Posterior vena cava (tissue), 2 donors: ENCODE measurements around the gene BAZ2B. TPM values are rescaled to one million over a fixed set of nuclear protein-coding genes. Genes with fewer than 3 reads are reported as not detected.

Experiments used
- DNase-seq: peaks from one replicate; pipeline ENCODE4 v3.0.0-alpha.2; 2020; ENCODE audit warnings: low spot score
- intact Hi-C, 2 donors: fragments of 100-400 bp; cut with DNase I; formaldehyde crosslinking; loops; one replicate each; pipeline versions ENCODE4 v1.14.1 to v1.14.2; 2022 to 2023
- total RNA-seq, 2 donors: library from RNA; stranded (reverse); fragmentation: NEBNext Ultra II Directional; extraction: Animal tissue kit (Norgen Biotek cat#: 25700); gene quantifications; one replicate each; pipeline ENCODE4 v1.2.1, GENCODE V29; 2021
- donor health status: DM: yes; HTN: yes; CAD: no.
- donor health status: DM: yes; HTN: yes; CAD: no.

BAZ2B gene
- total RNA-seq, 2 donors from 2014 or later = 63.2 to 66.7 TPM

DNA sequence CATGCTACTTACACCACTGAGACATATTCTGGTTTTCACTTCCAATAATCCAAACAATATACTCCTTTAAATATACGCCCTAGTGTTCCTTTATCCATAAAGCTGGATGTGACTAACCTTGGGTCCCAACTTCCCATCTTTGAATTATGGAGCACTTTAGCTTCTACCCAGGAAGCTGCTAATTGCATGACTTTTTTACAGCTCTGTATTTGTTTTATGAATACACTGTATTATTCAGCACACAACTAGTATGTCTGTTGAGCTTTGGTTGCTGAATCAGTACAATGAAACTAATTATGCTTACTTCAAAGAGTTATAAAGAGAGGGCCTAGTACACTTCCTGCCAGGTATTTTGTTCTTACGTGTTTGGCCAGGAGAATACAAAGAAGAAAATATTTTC, 118.5 kb downstream of the BAZ2B start:
- DNase-seq = no peak
- intact Hi-C loops = no loop called here

DNA sequence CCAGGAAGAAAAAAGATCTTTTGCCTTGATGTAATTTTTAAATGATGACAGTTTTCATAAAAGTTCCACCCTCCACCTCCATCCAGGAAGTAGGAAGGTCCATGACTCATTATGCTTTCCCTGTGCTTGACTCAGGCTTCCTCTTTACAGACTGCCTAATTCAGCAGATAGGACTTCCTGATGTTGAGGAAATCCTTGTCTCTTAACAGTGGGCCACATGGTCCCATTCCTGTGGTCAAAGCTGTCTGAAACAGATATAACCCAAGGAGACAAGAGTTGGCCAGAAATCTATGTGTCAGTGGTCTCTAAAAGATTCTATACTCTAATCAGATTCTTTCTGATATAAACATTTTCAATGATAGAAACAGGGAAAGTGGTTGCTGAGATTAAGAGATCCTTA, 119.1 kb downstream of the BAZ2B start:
- no peak for DNase-seq
- intact Hi-C loops = no loop called here

DNA sequence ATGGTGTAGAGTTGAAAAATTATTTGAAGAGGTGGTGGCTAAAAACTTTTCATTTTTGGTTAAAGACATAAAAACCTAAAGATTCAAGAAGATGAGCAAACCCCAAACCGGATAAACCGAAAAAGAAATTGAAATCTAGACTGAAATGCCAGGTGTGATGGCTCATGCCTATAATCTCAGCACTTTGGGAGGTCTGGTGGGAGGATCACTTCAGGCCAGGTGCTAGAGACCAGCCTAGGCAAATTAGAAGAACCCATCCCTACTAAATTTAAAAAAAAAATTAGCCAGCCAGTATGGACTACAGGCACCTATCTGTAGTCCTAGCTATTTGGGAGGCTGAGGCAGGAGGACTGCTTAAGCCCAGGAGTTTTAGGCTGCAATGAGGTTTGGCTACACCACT, 126.9 kb downstream of the BAZ2B start:
- DNase-seq = no peak
- intact Hi-C loops = no loop called here

DNA sequence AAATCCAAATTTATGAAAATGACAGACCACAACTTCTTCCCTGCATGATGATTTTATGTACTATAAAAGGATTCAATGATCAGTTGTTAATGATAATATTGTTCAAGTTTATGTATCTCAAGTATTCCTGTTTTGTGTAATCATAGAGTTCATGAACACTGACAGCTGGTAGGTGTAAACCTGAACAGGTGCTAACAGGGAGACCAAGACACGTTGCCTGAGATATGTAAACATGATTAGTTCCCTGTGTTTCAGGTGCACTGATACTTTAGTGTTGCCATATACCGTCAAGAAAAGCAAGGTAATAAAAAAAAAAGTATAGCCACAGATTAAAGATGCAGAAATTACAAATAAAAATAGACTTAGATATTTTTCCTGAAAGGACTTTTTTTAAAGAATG, 131.8 kb downstream of the BAZ2B start:
- DNase-seq = no peak
- intact Hi-C loops = no loop called here

DNA sequence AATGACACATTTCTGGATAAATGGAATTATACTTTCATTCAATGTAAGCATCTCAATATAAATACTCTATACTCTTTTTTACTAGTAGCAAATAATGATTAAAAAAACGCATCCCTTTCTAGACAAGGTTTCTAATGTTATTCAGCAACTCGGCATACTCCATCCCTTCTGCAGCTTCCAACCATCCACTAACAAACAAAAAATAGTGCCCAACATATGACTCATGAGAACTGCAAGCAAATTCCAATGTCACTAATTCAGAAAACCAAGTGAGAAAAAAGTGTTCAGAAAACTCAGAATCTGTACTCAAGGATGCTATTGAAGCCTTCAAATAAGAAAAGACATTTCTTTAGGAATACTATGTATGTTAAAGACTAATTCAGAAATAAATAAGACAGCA, 140.0 kb downstream of the BAZ2B start:
- no peak for DNase-seq
- intact Hi-C loops = no loop called here

DNA sequence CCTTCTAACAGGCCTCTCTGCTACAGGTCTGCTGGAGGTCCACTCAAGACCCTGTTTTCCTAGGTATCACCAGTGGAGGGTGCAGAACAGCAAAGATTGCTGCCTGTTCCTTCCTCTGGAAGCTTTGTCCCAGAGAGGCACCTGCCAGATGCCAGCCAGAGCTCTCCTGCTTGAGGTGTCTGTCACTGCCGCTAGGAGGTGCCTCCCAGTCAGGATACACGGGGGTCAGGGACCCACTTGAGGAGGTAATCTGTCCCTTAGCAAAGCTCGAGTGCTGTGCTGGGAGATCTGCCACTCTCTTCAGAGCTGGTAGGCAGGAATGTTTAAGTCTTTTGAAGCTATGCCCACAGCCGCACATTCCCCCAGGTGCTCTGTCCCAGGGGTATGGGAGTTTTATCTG, 140.6 kb downstream of the BAZ2B start:
- intact Hi-C loops = no loop called here
- DNase-seq = no peak

DNA sequence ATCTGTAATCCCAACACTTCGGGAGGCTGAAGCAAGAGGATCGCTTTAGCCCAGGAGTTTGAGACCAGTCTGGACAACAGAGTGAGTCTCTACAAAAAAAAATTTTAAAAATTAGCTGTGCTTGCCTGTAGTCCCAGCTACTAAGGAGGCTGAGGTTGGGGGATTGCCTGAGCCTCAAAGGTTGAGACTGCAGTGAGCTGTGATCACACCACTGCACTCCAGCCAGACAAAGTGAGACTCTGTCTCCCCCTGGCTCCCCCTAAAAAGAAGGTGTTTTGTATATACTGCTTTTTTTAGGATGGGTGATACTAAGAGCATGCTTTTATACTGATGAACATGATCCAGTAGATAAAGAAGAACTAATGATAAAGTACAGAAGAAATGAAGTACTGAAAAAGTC, 145.0 kb downstream of the BAZ2B start:
- no peak for DNase-seq
- intact Hi-C loops = no loop called here

DNA sequence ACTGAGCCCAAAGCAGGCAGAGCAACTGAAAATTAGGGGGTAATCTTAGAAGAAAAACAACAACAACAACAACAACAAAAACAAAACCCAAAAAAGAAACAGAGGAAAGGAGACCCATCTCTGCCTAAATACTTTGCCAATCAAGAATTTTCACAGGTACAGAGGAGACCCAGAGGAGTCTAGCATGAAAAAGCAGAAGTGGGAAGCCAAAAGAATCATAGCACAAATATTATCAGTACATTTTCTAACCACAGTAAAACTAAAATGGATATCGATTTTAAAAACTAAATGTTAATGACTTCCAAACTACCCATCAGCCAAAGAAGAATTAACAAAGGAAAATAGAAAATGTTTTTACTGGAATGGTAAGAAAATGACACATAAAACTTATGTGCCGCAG, 148.1 kb downstream of the BAZ2B start:
- intact Hi-C loops = no loop called here
- DNase-seq = no peak

DNA sequence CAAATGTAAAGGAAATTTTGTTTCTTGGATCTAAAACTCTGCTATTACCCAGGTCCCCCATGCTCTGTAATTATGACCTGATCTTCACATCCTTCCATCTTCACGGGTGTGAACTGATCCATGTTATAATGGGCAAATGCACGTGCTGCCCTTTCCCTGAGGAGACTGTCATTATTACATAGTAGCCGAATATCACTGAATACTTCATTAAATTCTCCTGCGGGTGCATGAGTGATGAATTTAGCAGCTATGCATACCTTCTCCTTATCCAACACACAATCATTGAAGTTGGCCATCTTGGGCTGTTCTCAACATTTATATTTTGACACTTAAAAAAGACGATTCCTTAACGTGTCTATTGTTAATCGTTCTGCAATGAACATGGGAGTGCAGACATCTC, 153.4 kb downstream of the BAZ2B start:
- DNase-seq = no peak
- intact Hi-C loops = no loop called here

DNA sequence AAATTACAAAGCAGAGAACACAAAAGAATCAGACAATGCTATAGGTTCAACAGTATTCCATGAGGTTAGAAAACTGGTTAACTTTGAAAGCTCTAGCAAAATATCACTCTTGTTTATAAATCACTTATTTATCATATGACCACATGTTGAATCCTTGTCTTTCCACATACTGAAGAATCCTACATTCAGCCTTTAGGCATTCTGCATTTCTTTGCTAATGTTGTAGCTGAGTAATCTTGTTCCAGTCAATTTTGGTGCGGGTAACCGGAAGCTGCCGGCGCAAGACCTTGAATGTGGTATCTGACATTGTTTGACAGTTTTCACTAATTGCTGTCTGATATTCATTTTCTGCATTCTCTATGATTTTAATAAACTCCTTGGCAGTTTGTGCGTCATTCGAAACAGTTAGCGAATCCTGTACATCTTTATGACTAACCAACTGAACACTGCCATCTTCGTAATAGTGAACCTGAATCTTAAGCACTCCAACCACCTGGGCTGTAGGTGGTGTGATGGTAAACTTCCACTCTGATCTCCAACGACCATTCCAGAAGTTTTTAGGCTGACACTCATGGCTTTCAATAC, 154.1 kb downstream of the BAZ2B start:
- intact Hi-C loops = no loop called here
- no peak for DNase-seq

DNA sequence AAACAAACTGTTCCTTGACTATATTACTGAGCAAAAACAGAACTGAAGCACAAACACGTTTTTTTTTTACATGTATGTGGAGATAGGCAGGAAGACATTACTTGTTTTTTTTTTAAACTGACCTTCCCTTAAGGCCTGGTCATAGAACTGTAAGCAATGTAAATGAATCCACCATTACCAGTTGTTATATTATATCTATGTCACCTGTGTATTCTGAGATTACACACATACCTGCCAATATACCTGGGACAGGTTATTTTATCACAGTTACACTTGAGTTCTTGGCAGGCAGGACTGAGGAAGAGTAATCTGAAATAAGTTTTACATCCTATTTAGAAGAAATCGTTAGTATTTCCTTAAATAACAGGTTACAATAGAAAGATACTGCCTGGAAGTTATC, 155.3 kb downstream of the BAZ2B start:
- no peak for DNase-seq

DNA sequence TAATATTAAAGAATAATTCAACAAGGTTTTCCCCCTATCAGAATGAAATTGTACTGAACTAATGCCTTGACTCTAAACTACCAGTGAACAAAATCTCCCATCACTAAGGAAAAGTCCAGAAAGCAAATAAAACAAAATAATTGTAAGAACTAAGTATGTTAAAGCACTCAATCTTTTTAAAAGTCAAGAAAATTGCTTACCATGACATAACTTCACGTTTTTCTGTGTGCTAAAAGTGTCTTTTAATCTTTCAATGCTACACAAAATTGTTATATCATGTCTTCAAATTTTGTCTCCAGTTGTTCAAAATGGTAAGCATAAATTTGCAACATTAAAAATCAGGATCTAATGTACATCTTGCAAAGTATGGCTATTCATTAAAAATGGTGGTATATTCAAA, 156.1 kb downstream of the BAZ2B start:
- intact Hi-C loops = no loop called here
- no peak for DNase-seq

More for the DNA sequence above, 155.3 kb downstream of the BAZ2B start:
- intact Hi-C loops = no loop called here

DNA sequence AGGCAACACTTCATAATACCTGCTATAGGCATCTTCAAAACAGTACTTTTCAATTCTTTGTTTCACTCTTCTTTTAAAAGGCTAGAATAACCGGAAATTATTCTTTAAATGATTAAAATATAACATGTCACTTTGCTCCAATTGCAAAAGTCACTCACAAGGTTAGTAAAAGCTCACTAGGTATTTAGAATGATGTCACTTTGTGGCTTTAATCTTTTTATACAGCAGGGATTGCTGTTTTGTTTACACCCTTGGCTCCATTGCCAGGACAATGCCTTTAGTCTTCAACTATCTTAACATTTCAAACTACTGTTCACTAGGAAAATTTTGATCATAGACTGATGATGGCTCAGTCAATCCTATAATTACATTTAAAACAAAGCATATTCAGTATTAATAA, 157.1 kb downstream of the BAZ2B start:
- intact Hi-C loops = no loop called here

DNA sequence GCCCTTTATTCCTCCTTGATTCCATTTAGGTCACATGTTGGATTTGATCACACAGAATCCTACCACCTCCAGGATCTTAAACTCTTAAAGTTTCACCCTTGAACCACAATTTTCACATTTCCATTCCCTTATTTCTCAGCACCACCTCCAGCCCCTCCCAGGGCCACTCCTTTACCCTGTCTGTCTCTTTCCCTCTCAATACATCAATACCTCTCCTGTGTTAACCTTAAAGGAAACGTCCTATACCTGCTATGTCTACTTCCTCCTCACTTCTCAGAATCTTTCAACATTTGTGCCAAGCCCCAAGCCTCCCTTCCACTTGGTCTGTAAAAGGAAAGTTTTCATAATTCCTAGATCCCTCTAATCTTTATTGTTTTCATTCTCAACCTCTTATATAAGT, 158.8 kb downstream of the BAZ2B start:
- DNase-seq = no peak
- intact Hi-C loops = no loop called here

More for the DNA sequence above, 157.1 kb downstream of the BAZ2B start:
- no peak for DNase-seq

DNA sequence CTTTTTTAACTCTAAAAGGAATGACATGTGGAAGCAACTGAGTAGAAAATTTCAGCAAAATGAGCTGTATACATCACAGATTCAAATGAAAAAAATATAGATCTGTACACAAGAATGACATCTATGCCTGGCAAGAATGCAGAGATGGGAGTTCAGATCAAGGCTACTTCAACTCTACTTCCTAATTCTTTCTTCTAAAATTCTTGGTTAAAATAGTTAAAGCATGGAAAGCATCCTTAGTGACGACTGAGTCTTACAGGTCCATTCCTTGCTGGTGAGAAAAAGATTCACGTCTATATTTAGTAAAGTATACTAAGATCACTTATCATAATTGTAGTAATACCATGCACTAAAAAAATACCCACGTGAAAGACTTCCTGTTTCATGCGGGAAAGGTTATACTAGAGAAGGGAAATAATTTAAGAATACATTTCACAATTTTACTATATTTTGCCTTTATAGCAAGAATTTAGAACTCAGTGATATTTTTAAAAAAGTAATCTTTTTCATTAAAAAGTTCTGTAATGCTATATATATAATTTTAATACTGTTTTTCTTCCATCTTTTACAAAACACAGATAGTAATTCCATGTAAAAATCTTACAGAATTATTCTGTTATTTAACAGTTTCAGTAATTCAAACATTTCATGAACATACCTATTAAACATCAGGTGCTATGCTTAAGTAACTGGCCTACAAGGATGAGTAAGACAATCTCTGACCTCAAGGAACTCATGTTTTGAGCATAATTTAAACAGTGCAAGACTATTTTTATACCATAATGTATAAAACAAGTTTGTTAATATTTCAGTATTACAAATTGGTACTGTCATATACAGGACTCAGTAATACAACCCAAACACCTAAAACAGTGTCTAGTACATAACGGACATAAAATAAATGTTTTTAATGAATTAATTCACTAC, 159.6 kb downstream of the BAZ2B start:
- intact Hi-C loops = loop anchor here in 1 of 2 donors (1.0 kb wide), 1 partner anchor 12 kb away; no protein-coding TSS in a partner anchor
- no peak for DNase-seq

DNA sequence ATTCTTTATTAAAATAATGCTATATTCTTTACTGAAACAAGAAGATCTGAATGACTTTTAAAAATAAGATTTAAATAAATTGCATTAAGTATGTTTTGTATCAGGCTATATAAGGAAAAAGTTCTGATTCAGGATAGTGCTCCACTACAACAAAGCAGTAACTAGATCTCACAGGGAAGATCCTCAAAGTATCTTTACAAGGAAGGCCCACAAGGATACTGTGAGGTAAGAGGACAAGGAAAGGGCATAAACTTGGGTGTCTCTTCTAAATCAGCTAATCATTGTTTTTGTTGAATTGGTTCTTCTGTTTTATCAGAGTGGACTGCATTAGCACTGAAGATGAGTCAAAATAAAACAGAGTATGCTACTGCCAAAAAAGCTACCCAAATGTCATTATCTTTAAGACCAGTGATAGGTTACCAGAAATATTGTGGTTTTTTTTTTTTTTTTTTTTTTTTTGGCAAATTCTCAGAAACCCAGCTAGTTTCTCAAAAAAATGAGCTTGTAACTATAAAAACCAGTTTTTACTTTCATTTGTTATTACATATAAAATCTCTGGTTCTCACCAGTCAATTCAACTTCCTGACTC, 160.9 kb downstream of the BAZ2B start:
- intact Hi-C loops = no loop called here
- no peak for DNase-seq

DNA sequence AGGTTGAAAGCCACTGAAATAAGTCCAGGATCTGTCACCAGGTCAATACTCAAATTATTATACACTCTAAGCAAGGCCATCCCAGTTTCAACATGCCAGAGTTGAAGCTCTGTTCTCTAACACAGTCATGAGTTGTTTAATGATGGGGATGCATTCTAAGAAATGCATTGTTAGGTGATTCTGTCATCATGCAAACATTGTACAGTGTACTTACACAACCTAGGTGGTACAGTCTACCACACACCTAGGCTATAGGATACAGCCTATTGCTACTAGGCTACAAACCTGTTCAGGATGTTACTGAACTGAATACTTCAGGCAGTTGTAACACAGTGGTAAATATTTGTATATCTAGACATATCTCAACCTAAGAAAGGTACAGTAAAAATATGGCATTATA, 162.2 kb downstream of the BAZ2B start:
- DNase-seq = no peak
- intact Hi-C loops = no loop called here

DNA sequence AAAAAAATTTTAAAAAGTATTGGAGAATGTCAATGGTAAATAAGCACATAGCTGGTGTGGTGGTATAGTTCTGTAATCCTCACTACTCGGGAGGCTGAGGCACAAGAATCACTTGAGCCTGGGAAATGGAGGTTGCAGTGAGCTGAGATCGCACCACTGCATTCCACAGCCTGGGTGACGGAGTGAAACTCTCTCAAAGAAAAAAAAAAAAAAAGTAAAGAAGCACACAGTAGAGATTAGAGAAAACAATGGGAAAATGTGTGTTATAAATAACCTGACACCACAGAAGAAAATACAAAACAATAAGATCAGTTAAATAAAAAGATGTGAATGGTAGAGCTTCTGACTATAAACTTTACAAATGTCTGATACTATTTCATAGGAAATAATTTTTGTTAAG, 166.2 kb downstream of the BAZ2B start:
- DNase-seq = no peak
- intact Hi-C loops = no loop called here

DNA sequence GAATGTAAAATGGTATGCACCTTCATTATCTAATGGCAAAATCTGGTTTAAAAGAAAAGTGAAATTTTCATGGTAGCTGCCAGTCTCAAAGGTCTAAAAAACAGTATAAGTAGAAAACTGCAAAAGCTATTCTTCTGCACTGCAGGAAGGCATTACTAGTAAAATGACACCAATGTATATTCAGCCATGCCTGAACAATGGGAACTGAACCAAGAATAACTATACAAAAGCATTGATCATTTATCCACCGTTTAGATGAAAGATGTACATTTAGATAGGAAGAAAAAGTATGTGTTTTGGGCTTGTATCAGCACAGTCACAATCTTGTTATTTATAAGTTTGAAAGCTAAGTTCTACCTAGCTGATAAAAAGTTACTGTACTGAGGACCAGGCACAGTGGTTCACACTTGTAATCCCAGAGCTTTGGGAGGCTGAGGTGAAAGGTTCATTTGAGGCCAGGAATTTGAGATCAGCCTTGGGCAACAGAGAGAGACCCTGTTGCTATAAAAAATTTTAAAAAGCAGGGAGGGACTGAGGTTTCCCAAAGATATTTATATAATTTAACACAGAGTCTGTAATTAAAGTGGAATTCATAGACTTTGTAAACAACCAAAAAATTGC, 166.7 kb downstream of the BAZ2B start:
- intact Hi-C loops = no loop called here
- DNase-seq = no peak

DNA sequence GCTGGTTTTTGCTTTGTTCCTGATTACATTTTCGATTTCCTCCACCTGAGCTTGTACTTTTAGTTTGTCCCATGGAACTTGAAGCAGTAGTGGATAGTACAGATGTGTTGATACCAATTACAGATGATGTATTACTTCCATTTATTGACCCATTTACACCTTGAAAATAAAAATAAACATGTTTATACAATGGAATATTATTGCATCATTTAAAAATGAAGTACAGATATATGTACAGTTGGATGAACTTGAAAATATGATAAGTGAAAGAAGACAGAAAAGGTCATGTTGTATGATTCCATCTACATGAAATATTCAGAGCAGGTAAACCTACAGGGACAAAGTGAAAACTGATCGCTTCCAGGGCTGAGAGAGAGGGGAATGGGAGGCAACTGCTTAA, 169.5 kb downstream of the BAZ2B start:
- intact Hi-C loops = no loop called here
- DNase-seq = no peak
